ENCODE measurements around the gene PLAU.

Gene PLAU

DNA sequence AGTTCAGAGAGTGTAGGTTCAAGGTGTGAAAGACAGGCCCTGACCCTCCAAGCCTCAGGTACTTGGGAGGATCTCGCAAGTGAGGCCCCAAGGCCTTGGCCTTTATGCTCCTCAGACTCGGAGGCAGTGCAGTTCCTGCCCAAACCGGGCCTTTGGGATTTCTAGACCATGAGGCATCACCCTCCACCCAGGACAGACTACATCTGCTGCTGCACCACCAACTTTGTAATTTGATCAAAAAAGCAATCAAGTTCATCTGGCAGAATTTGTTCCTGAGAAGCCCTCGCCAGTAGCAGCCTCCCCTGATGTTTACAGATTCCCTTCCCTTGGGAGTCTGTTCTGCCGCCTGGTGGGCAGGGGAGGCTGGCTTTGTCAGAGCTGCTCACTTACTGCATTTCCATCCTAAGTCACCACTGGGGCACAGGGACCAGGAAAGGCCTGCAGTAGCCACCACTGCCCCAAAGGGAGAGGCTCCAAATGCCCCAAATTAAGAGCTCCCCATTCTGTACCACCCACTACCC is 38.7 kb upstream of the PLAU start:
- intact Hi-C loops (cut with micrococcal nuclease): no loop called here
- Mint-ChIP-seq H3K4me1 (ENCODE audit: low read depth) (peaks cover 60% of the 10 kb centered on the region), H3K27ac (peak overlapping the region; percentile 4), H3K4me3 (no peak overlapping the region), H3K9me3 (no peaks in the 10 kb centered on the region), H3K27me3 (no peaks in the 10 kb centered on the region), H3K36me3 (ENCODE audit: low read depth) (peaks cover 55% of the 10 kb centered on the region)

- Mint-ChIP-seq H3K36me3 (ENCODE audit: low read depth) (peaks cover 44% of the 10 kb centered on the region), H3K9me3 (no peaks in the 10 kb centered on the region), H3K4me3 (peak overlapping the region; percentile 67), H3K27ac (peak overlapping the region; percentile 4), H3K4me1 (ENCODE audit: low read depth) (peaks cover 49% of the 10 kb centered on the region), H3K27me3 (no peaks in the 10 kb centered on the region)
- intact Hi-C loops (cut with micrococcal nuclease): no loop called here
Observed at GRCh38 chr10:73873142-73873837, 37.6 kb upstream of the PLAU start.

GRCh38 chr10:73873838-73874215 is 37.1 kb upstream of the PLAU start:
- Mint-ChIP-seq H3K4me1 (ENCODE audit: low read depth) (peaks cover 44% of the 10 kb centered on the region), H3K27ac (peak overlapping the region; percentile 69), H3K9me3 (no peaks in the 10 kb centered on the region), H3K27me3 (no peaks in the 10 kb centered on the region), H3K36me3 (ENCODE audit: low read depth) (peaks cover 39% of the 10 kb centered on the region), H3K4me3 (peak overlapping the region; percentile 76)
- intact Hi-C loops (cut with micrococcal nuclease): loop anchor here (2.0 kb wide), 1 partner anchor 89 kb away; the partner anchor contains the start of gene ZSWIM8

DNA sequence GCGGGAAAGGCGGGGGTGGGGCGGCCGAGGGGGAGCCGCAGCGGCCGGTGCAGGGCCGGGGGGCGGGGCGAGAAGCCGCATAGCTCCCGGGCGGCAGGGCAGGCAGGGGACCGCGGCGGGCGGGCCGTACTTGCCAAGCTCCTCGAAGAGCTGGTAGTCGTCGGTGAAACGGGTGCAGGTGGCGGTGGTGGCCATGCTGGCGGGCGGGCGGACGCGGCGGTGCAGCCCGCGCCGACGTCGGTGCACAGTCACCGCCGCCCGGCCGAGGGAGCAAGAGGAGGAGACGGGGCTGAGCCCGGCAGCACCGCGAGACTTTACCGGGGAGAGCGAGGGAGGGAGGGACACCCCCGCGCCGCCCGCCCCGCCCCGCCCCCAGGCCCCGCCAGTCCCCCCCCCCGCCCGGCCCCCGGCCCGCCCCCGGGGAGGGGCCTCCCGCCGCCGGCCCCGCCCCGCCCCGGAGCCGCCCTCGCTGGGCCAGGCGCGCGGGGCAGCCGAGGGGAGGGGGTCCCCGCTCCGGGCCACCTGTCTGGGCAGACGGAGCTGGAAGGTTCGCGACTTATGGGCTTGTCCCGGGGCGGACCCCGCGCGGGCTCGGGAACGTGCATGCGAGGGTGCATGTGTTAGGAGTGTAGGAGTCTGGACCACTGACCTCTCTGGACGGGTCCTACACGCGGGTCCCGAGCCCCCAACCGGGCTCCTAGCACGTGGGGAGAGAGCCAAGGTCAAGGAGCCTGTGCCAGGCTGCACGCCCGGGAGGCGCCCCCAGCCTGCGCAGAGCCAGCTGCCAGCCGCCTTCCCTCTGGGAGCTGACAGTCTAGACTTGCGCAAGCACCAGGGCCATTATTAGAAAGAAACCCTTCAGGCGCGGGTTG is 36.4 kb upstream of the PLAU start, which contains the start of gene CAMK2G:
Gene CAMK2G, minus strand, starts transcription at position 289 of the 872 bp plus-strand sequence. Its CDS starts 94 bp downstream, at position 195.
- intact Hi-C loops (cut with micrococcal nuclease): loop anchor here (2.0 kb wide), 1 partner anchor 90 kb away; the partner anchor contains the start of gene ZSWIM8
- peaks cover 34% of the 10 kb centered on the region for H3K36me3 Mint-ChIP-seq (ENCODE audit: low read depth)
- H3K4me1 Mint-ChIP-seq (ENCODE audit: low read depth): peaks cover 48% of the 10 kb centered on the region
- no peaks in the 10 kb centered on the region for H3K9me3 Mint-ChIP-seq
- H3K27me3 Mint-ChIP-seq: peaks cover 1% of the 10 kb centered on the region
- H3K27ac Mint-ChIP-seq: peak within 1 kb of the TSS; percentile 69
- H3K4me3 Mint-ChIP-seq: peak within 1 kb of the TSS; percentile 77

DNA sequence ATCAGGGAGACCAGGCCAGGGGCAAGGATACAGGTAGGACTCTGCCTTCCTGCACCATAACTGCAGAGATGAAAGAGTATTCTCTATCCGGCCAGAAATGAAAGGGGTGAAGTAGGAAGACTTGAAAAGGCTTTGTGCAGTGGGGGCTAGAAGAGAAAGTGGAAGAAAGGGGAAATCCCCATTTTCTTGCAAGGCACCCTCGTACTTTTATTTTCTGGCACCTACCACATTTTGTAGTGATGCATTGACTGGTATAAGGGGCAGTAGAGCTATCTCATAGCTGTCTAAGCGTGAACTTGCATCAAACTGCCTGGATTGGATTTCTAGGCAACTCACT is 35.8 kb upstream of the PLAU start:
- H3K4me1 Mint-ChIP-seq (ENCODE audit: low read depth): peaks cover 53% of the 10 kb centered on the region
- H3K9me3 Mint-ChIP-seq: no peaks in the 10 kb centered on the region
- intact Hi-C loops (cut with micrococcal nuclease): loop anchor here (2.0 kb wide), 1 partner anchor 90 kb away; the partner anchor contains the start of gene ZSWIM8
- H3K36me3 Mint-ChIP-seq (ENCODE audit: low read depth): peaks cover 31% of the 10 kb centered on the region
- H3K4me3 Mint-ChIP-seq: peak overlapping the region; percentile 77
- H3K27me3 Mint-ChIP-seq: peaks cover 1% of the 10 kb centered on the region
- peak overlapping the region; percentile 69 for H3K27ac Mint-ChIP-seq

GRCh38 chr10:73876157-73876556 is 34.8 kb upstream of the PLAU start:
- peaks cover 1% of the 10 kb centered on the region for H3K27me3 Mint-ChIP-seq
- peaks cover 21% of the 10 kb centered on the region for H3K36me3 Mint-ChIP-seq (ENCODE audit: low read depth)
- H3K9me3 Mint-ChIP-seq: no peaks in the 10 kb centered on the region
- H3K27ac Mint-ChIP-seq: no peak overlapping the region
- intact Hi-C loops (cut with micrococcal nuclease): no loop called here
- H3K4me1 Mint-ChIP-seq (ENCODE audit: low read depth): peaks cover 46% of the 10 kb centered on the region
- H3K4me3 Mint-ChIP-seq: no peak overlapping the region

DNA sequence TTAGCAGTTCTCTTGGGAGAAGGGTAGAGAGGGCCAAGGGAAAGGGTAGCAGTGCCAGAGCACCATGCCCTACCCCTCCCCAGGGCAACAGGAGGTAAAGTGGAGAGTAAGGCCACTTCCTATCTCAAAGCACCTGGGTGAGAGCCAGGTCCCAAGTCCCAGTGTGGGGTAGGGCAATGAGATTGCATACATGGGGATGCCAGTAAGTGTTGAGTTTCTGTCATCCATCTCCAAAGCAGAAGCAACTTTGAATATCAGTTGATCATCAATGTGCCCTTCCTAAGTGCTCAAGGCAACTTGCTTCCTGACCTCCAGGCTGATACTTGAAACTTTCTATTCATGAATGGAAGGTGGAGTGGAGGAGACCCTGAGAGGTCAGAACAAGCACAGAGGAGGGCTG is 34.4 kb upstream of the PLAU start:
- peaks cover 42% of the 10 kb centered on the region for H3K4me1 Mint-ChIP-seq (ENCODE audit: low read depth)
- intact Hi-C loops (cut with micrococcal nuclease): no loop called here
- peaks cover 17% of the 10 kb centered on the region for H3K36me3 Mint-ChIP-seq (ENCODE audit: low read depth)
- peaks cover 1% of the 10 kb centered on the region for H3K27me3 Mint-ChIP-seq
- no peak overlapping the region for H3K27ac Mint-ChIP-seq
- H3K9me3 Mint-ChIP-seq: no peaks in the 10 kb centered on the region
- H3K4me3 Mint-ChIP-seq: no peak overlapping the region

GRCh38 chr10:73876971-73877370 is 34.0 kb upstream of the PLAU start:
- Mint-ChIP-seq H3K4me1 (ENCODE audit: low read depth) (peaks cover 38% of the 10 kb centered on the region), H3K36me3 (ENCODE audit: low read depth) (peaks cover 13% of the 10 kb centered on the region), H3K27me3 (peaks cover 1% of the 10 kb centered on the region), H3K27ac (no peak overlapping the region), H3K9me3 (no peaks in the 10 kb centered on the region), H3K4me3 (no peak overlapping the region)
- intact Hi-C loops (cut with micrococcal nuclease): no loop called here

GRCh38 chr10:73877533-73878160 is 33.3 kb upstream of the PLAU start:
- no peak overlapping the region for H3K4me3 Mint-ChIP-seq
- intact Hi-C loops (cut with micrococcal nuclease): no loop called here
- H3K27ac Mint-ChIP-seq: no peak overlapping the region
- H3K27me3 Mint-ChIP-seq: peaks cover 1% of the 10 kb centered on the region
- peaks cover 31% of the 10 kb centered on the region for H3K4me1 Mint-ChIP-seq (ENCODE audit: low read depth)
- H3K9me3 Mint-ChIP-seq: no peaks in the 10 kb centered on the region
- H3K36me3 Mint-ChIP-seq (ENCODE audit: low read depth): peaks cover 6% of the 10 kb centered on the region

DNA sequence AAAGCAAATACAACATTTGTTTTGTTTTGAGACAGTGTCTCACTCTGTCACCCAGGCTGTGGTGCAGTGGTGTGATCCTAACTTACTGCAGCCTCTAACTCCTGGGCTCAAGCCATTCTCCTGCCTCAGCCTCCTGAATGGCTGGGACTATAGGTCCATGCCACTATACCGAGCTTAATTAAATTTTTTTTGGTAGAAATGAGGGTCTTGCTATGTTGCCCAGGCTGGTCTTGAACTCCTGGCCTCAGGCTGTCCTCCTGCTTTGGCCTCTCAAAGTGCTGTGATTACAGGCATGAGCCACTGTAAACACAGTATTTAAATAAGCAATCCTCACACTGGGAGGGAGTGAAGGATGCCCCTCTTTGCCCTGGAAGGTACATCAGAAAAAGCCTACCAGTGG is 32.6 kb upstream of the PLAU start:
- H3K4me1 Mint-ChIP-seq (ENCODE audit: low read depth): peaks cover 24% of the 10 kb centered on the region
- H3K27ac Mint-ChIP-seq: no peak overlapping the region
- H3K27me3 Mint-ChIP-seq: peaks cover 1% of the 10 kb centered on the region
- intact Hi-C loops (cut with micrococcal nuclease): no loop called here
- H3K9me3 Mint-ChIP-seq: no peaks in the 10 kb centered on the region
- no peak overlapping the region for H3K4me3 Mint-ChIP-seq
- no peaks in the 10 kb centered on the region for H3K36me3 Mint-ChIP-seq (ENCODE audit: low read depth)

DNA sequence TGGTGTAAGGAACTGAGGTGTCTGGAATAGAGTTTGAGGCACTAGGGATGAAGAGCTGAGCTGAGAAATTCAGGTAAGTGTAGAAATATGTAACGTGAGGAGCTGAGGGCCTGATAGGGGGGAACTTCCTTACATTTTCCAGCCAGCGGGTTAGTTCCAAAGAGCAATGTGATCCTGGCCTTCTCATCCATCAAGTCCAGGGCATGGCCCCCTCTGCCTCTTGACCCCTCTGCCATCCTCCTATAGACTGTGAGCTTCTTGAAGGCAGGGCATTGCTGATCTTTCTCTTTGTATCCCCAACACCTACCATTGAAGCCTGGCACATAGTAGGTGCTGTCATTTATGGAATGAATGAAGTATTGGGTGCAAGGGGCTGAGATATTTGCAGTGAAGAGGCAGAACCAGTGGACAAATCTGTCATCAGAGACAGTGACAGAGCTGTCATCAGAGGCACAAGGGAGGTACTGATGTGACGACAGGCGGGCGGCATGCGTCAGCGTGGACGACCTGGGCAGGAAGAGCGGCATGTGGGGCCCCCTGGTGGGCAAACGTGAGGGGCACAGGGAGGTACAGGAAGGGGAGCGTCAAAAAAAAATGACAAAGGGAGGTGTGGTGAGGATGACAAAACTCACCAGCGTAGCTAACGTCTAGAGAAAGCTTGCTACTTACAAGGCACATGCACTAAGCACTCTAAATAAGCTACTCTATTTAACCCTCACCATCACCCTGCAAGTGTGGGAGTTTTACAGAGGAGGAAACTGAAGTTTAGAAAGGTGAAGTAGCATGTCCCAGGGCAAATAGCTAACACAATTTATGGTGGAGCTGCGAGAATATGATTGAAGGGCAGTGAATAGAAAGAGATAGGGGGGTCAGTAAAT is 31.4 kb upstream of the PLAU start:
- H3K9me3 Mint-ChIP-seq: no peaks in the 10 kb centered on the region
- peaks cover 23% of the 10 kb centered on the region for H3K4me1 Mint-ChIP-seq (ENCODE audit: low read depth)

GRCh38 chr10:73881221-73881919 is 29.6 kb upstream of the PLAU start:
- intact Hi-C loops (cut with micrococcal nuclease): no loop called here
- Mint-ChIP-seq H3K4me1 (ENCODE audit: low read depth) (peaks cover 22% of the 10 kb centered on the region), H3K27ac (no peak overlapping the region), H3K27me3 (peaks cover 1% of the 10 kb centered on the region), H3K9me3 (no peaks in the 10 kb centered on the region), H3K36me3 (ENCODE audit: low read depth) (no peaks in the 10 kb centered on the region), H3K4me3 (no peak overlapping the region)

More for the DNA sequence above, 31.4 kb upstream of the PLAU start:
- Mint-ChIP-seq H3K4me3 (no peak overlapping the region), H3K27me3 (peaks cover 1% of the 10 kb centered on the region), H3K27ac (peak overlapping the region; percentile 72), H3K36me3 (ENCODE audit: low read depth) (no peaks in the 10 kb centered on the region)
- intact Hi-C loops (cut with micrococcal nuclease): loop anchor here (1.0 kb wide), 1 partner anchor 30 kb away; no protein-coding TSS in a partner anchor
